ENCODE data around the gene UBE2N.

- no peak for TF ChIP-seq CTCF (conservative IDR thresholded peaks at IDR 0.05; ENCODE audit: low read length)
- TF ChIP-seq EZH2phosphoT487 (IDR thresholded peaks at IDR 0.05; ENCODE audit: borderline replicate concordance): no peak
Observed at GRCh38 chr12:93387780-93388179, 54.0 kb downstream of the UBE2N start.

All from Loucy (cell line).